GM18909 (cell line): ENCODE measurements around the gene CPA5.
"Not testable (repeated sequence)": the region's sequence is repeated elsewhere in the genome, so short reads cannot be mapped to it uniquely, and the experiment has no call there.

Experiments used
- ATAC-seq: cut with Tn5 transposase; IDR thresholded peaks from one replicate; pipeline ENCODE4 v1.9.1; 2021; ENCODE audit warnings: mild to moderate bottlenecking; ENCODE audit not compliant: unreplicated experiment, poor library complexity

The CPA5 gene

GRCh38 chr7:130344271-130344866 lies at the start of gene CPA5:
TSS of gene CPA5 (plus strand) at chr7:130344816. CDS start at chr7:130346486, 1,670 bp downstream.
- no peak for ATAC-seq

- no peak for ATAC-seq
Observed at GRCh38 chr7:130296221-130296951, 48.2 kb upstream of the CPA5 start.

- ATAC-seq, result no peak
Observed at GRCh38 chr7:130297628-130298543, 46.7 kb upstream of the CPA5 start.

GRCh38 chr7:130298544-130299326 lies 45.9 kb upstream of the CPA5 start:
- no peak for ATAC-seq

- ATAC-seq, result no peak
Observed at GRCh38 chr7:130299866-130300265, 44.8 kb upstream of the CPA5 start.

GRCh38 chr7:130301501-130302020 lies 43.1 kb upstream of the CPA5 start:
- ATAC-seq, result no peak

GRCh38 chr7:130302649-130303048 lies 42.0 kb upstream of the CPA5 start:
- no peak for ATAC-seq

- no peak for ATAC-seq
Observed at GRCh38 chr7:130303127-130303526, 41.5 kb upstream of the CPA5 start.

- no peak for ATAC-seq
Observed at GRCh38 chr7:130303551-130303950, 41.1 kb upstream of the CPA5 start.

GRCh38 chr7:130303982-130304381 lies 40.6 kb upstream of the CPA5 start:
- no peak for ATAC-seq

GRCh38 chr7:130304878-130305277 lies 39.7 kb upstream of the CPA5 start:
- ATAC-seq, result no peak

- no peak for ATAC-seq
Observed at GRCh38 chr7:130305433-130306042, 39.1 kb upstream of the CPA5 start.

- no peak for ATAC-seq
Observed at GRCh38 chr7:130309986-130310385, 34.6 kb upstream of the CPA5 start.

GRCh38 chr7:130314305-130314704 lies 30.3 kb upstream of the CPA5 start:
- ATAC-seq, result no peak

GRCh38 chr7:130319541-130319940 lies 25.1 kb upstream of the CPA5 start:
- ATAC-seq, result no peak

- ATAC-seq, result not testable (repeated sequence)
Observed at GRCh38 chr7:130321542-130322229, 22.9 kb upstream of the CPA5 start.

- ATAC-seq, result no peak
Observed at GRCh38 chr7:130322615-130323014, 22.0 kb upstream of the CPA5 start.

GRCh38 chr7:130324306-130324943 lies 20.2 kb upstream of the CPA5 start:
- no peak for ATAC-seq

- no peak for ATAC-seq
Observed at GRCh38 chr7:130329681-130330080, 14.9 kb upstream of the CPA5 start.
